Neutrophil (primary cell): Measurements from ENCODE around the gene PRSS12.
"Not testable (repeated sequence)": the region's sequence is repeated elsewhere in the genome, so short reads cannot be mapped to it uniquely, and the experiment has no call there.

Source experiments
- H3K27ac ChIP-seq: fragments of 200-600 bp; sonication (generic); 2 replicates; pipeline ENCODE4 v1.5.1; 2016; ENCODE audit warnings: mild to moderate bottlenecking, moderate library complexity
- H3K27me3 ChIP-seq: fragments of 200-600 bp; sonication (generic); 2 replicates; pipeline ENCODE4 v1.6.0; 2016; ENCODE audit warnings: mild to moderate bottlenecking
- H3K36me3 ChIP-seq: fragments of 200-600 bp; sonication (generic); 2 replicates; pipeline ENCODE4 v1.5.1; 2017
- H3K4me1 ChIP-seq, 2 experiments: fragments of 200-600 bp in 1 of 2; sonication (generic) in 1 of 2; 1 replicate in 1 of 2; 2 replicates in 1 of 2; pipeline versions ENCODE4 v1.5.1 to v1.6.1; 2013 to 2016; ENCODE audit warnings: low read depth in 1 of 2, low read length in 1 of 2, mild to moderate bottlenecking in 1 of 2, moderate library complexity in 1 of 2; ENCODE audit not compliant: control insufficient read depth in 1 of 2, insufficient read depth in 1 of 2
- H3K4me3 ChIP-seq, 2 experiments: fragments of 200-600 bp in 1 of 2; sonication (generic) in 1 of 2; 1 replicate in 1 of 2; 2 replicates in 1 of 2; pipeline ENCODE4 v1.5.1; 2013 to 2016; ENCODE audit warnings: low read depth in 1 of 2, low read length in 1 of 2, mild to moderate bottlenecking in 1 of 2, moderate library complexity in 1 of 2
- H3K9me3 ChIP-seq: fragments of 200-600 bp; sonication (generic); 2 replicates; pipeline ENCODE4 v1.5.1; 2016
- TF ChIP-seq, protein P1 (sequence below): fragments of 200-600 bp; sonication (generic); IDR thresholded peaks from 2 replicates; pipeline ENCODE4 v1.5.1; 2016; ENCODE audit warnings: antibody characterized with exemption

Gene PRSS12

DNA sequence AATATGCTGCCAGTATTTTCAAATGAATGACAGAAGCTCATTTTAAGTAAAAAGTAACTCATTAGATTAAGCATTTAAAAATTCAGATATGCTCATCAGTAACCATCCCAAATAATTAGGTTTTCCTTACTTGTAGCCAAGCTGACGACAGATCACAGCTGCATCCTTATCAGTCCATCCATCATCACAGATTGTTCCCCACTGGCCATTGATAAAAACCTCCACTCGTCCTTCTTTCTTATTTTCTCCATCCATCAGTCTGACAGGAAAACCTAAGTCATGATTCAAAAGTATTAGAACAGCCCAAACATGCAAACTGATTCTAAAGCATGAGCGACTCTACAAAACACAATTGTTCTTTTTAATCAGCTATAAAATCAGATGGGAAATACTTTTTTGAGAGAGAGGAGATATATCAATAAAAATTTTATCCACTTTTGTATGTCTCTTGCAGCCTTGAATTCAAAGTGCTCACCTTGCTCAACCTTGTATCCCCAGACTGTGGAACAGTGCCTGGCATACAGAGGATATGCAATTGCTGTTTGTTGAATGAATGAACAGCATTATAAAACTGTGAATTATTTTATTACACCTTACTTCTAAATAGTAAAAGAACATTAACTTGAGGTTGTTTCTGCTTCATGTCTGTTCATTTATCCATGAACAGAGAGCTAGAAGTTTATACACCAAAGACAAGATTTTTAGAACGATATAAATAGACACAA is 44.3 kb downstream of the PRSS12 start:
- Histone ChIP-seq H3K4me1 (no peaks in the 10 kb centered on the region), H3K27ac (no peak overlapping the region), H3K36me3 (no peaks in the 10 kb centered on the region), H3K4me3 (no peak overlapping the region), H3K27me3 (no peaks in the 10 kb centered on the region), H3K9me3 (no peaks in the 10 kb centered on the region)
- TF ChIP-seq, protein P1, sequence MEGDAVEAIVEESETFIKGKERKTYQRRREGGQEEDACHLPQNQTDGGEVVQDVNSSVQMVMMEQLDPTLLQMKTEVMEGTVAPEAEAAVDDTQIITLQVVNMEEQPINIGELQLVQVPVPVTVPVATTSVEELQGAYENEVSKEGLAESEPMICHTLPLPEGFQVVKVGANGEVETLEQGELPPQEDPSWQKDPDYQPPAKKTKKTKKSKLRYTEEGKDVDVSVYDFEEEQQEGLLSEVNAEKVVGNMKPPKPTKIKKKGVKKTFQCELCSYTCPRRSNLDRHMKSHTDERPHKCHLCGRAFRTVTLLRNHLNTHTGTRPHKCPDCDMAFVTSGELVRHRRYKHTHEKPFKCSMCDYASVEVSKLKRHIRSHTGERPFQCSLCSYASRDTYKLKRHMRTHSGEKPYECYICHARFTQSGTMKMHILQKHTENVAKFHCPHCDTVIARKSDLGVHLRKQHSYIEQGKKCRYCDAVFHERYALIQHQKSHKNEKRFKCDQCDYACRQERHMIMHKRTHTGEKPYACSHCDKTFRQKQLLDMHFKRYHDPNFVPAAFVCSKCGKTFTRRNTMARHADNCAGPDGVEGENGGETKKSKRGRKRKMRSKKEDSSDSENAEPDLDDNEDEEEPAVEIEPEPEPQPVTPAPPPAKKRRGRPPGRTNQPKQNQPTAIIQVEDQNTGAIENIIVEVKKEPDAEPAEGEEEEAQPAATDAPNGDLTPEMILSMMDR: no peak

DNA sequence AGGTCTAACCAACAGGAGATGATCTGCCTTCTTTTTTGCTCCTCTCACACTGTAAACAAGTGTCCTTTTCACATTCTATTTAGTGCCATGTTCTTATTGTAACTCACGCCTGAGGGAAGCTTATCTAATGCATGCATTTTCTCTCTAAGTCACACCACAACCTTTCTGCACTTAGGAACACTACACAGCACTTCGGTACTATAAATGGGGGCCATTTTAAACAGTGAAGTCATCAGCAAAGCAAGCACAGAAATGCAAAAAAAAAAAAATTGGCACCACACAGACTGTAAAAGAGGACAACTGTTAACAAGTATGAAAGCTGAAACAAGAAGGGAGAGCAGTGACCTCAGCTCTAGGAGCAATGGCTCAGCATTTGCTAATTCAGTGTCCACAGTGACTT is 45.2 kb downstream of the PRSS12 start:
- Histone ChIP-seq H3K9me3 (no peaks in the 10 kb centered on the region), H3K27me3 (no peaks in the 10 kb centered on the region), H3K36me3 (no peaks in the 10 kb centered on the region), H3K4me1 (no peaks in the 10 kb centered on the region), H3K4me3 (no peak overlapping the region), H3K27ac (no peak overlapping the region)
- TF ChIP-seq, protein P1: no peak

DNA sequence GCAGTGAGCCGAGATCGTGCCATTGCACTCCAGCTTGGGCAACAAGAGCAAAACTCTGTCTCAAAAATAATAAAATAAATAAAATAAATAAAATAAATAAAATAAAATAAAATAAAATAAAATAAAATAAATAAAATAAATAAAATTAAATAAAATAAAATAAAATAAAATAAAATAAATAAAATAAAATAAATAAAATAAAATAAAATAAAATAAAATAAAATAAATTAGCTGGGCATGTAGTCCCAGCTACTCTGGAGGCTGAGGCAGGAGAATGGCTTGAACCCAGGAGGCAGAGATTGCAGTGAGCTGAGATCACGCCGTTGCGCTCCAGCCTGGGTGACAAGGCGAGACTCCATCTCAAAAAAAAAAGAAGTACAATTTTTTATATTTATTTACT is 53.2 kb downstream of the PRSS12 start:
- H3K27me3 ChIP-seq, H3K27ac ChIP-seq, H3K4me1 ChIP-seq, H3K9me3 ChIP-seq, H3K4me3 ChIP-seq, H3K36me3 ChIP-seq: not testable (repeated sequence)

DNA sequence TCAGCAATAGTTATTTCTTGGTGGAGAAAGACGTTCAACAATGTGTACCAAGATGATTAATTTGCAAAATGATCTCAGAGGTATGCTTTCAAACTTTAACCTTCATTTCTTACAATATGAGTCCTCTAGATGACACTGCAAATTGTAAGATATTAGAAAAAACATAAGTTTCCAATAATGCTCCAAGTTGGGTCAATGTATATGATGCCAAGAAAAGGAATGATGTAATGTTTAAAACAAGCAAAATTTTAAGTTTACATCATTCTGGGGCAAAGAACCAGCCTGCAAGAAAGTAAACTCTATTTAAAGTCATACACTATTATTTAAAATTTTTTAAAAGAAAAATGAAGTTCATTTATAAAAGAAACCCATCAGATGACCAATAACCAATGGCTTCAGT is 56.1 kb downstream of the PRSS12 start:
- Histone ChIP-seq H3K36me3 (no peaks in the 10 kb centered on the region), H3K4me3 (no peak overlapping the region)
- TF ChIP-seq, protein P1: no peak

DNA sequence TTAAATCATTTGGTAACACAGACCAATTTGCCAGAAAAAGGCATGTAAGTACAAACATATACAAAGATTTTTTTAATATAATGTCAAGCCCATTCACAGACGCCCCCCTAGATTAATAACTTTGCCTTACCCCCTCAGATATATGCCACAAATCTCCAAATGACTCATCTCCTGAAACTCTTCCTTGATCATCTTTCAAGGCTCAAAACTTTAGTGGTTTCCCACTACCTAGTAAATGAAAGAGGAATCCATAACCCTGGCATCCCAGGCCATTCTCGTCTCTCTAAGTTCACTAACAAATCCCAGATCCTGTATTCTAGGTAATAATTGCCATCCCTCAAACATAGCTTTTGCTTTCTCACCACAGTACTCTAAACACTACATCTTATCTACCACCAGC is 61.9 kb downstream of the PRSS12 start:
- TF ChIP-seq, protein P1: no peak
- Histone ChIP-seq H3K36me3 (no peaks in the 10 kb centered on the region), H3K4me3 (no peak overlapping the region), H3K27me3 (no peaks in the 10 kb centered on the region), H3K27ac (no peak overlapping the region), H3K4me1 (no peaks in the 10 kb centered on the region), H3K9me3 (no peaks in the 10 kb centered on the region)

More for the DNA sequence above, 56.1 kb downstream of the PRSS12 start:
- H3K27me3 ChIP-seq: no peaks in the 10 kb centered on the region
- H3K4me1 ChIP-seq: no peaks in the 10 kb centered on the region
- no peak overlapping the region for H3K27ac ChIP-seq
- no peaks in the 10 kb centered on the region for H3K9me3 ChIP-seq

DNA sequence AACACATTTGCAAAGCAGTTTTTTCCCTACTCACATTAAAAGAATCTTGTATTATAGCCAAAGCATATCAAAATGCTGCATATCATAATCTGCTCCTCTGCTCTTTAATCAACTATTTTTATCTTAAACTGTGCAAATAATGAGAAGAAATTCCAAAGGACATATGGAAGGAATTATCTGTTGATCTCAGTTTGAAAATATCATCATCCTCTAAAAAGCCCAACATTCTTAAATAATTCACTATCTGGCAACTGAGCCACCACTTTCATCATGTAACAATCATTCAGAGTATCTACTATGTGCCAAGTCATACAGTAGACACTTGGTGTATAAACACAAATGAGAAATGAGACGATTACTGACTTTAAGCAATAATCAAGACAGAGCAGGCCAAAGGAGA is 63.0 kb downstream of the PRSS12 start:
- Histone ChIP-seq H3K36me3 (no peaks in the 10 kb centered on the region), H3K4me1 (no peaks in the 10 kb centered on the region), H3K27ac (no peak overlapping the region), H3K27me3 (no peaks in the 10 kb centered on the region), H3K9me3 (no peaks in the 10 kb centered on the region), H3K4me3 (no peak overlapping the region)
- TF ChIP-seq, protein P1: no peak
